ENCODE measurements around the gene TP53INP2. TPM values are rescaled to one million over a fixed set of nuclear protein-coding genes. Genes with fewer than 3 reads are reported as not detected.

Gene TP53INP2
- total and polyA plus RNA-seq, 2 of the 13 experiments (the other 11 are each of a cell fraction or from before 2014, with no cell fraction given) = 5.2 to 18.8 TPM

DNA sequence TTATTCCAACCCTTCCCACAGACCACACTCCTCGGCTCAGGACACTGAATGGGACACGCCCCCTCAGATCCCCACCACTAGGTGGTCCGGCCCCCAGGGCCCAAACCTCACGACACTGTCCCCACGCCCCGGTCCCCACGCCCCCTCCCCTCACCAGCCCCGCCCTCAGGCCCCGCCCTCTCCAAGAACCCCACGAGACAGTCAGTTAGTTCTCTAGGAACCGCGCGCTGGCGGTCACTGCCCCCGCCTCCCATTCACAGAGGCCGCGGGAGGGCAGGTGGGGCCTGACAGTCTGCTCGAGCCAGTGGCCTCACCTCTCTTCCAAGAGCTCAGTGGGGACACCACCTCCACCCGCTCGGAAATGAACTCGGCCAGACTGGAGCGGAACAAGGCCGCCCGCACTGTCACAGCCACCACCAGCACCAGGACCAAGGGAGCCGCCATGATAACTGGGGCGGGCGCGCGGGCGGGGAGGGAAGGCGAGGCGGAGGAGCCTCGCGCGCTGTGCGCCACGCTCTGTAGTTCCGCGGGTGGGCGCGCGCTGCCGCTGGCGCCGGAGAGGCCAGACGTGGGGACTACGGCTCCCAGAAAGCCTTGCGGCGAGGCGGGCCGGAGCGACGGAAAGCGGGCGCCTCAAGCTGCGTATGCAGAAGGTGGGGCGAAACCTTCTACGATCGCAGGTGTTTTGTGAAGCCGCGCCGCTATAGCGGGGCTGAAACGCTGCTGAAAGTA is 27.3 kb upstream of the TP53INP2 start, which contains the start of gene PIGU (continued):
- TF ChIP-seq, protein P1, sequence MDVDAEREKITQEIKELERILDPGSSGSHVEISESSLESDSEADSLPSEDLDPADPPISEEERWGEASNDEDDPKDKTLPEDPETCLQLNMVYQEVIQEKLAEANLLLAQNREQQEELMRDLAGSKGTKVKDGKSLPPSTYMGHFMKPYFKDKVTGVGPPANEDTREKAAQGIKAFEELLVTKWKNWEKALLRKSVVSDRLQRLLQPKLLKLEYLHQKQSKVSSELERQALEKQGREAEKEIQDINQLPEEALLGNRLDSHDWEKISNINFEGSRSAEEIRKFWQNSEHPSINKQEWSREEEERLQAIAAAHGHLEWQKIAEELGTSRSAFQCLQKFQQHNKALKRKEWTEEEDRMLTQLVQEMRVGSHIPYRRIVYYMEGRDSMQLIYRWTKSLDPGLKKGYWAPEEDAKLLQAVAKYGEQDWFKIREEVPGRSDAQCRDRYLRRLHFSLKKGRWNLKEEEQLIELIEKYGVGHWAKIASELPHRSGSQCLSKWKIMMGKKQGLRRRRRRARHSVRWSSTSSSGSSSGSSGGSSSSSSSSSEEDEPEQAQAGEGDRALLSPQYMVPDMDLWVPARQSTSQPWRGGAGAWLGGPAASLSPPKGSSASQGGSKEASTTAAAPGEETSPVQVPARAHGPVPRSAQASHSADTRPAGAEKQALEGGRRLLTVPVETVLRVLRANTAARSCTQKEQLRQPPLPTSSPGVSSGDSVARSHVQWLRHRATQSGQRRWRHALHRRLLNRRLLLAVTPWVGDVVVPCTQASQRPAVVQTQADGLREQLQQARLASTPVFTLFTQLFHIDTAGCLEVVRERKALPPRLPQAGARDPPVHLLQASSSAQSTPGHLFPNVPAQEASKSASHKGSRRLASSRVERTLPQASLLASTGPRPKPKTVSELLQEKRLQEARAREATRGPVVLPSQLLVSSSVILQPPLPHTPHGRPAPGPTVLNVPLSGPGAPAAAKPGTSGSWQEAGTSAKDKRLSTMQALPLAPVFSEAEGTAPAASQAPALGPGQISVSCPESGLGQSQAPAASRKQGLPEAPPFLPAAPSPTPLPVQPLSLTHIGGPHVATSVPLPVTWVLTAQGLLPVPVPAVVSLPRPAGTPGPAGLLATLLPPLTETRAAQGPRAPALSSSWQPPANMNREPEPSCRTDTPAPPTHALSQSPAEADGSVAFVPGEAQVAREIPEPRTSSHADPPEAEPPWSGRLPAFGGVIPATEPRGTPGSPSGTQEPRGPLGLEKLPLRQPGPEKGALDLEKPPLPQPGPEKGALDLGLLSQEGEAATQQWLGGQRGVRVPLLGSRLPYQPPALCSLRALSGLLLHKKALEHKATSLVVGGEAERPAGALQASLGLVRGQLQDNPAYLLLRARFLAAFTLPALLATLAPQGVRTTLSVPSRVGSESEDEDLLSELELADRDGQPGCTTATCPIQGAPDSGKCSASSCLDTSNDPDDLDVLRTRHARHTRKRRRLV (CRISPR knock-in tag; IDR thresholded peaks at IDR 0.05) = no peak
- peak; percentile 0; the same call in 1 of the 2 replicates for TF ChIP-seq MAFF (IDR thresholded peaks at IDR 0.05; ENCODE audit: low read depth, low read length)
- peak; percentile 96 for TF ChIP-seq DMAP1 (CRISPR knock-in tag; IDR thresholded peaks at IDR 0.05)
- TF ChIP-seq, protein P2, sequence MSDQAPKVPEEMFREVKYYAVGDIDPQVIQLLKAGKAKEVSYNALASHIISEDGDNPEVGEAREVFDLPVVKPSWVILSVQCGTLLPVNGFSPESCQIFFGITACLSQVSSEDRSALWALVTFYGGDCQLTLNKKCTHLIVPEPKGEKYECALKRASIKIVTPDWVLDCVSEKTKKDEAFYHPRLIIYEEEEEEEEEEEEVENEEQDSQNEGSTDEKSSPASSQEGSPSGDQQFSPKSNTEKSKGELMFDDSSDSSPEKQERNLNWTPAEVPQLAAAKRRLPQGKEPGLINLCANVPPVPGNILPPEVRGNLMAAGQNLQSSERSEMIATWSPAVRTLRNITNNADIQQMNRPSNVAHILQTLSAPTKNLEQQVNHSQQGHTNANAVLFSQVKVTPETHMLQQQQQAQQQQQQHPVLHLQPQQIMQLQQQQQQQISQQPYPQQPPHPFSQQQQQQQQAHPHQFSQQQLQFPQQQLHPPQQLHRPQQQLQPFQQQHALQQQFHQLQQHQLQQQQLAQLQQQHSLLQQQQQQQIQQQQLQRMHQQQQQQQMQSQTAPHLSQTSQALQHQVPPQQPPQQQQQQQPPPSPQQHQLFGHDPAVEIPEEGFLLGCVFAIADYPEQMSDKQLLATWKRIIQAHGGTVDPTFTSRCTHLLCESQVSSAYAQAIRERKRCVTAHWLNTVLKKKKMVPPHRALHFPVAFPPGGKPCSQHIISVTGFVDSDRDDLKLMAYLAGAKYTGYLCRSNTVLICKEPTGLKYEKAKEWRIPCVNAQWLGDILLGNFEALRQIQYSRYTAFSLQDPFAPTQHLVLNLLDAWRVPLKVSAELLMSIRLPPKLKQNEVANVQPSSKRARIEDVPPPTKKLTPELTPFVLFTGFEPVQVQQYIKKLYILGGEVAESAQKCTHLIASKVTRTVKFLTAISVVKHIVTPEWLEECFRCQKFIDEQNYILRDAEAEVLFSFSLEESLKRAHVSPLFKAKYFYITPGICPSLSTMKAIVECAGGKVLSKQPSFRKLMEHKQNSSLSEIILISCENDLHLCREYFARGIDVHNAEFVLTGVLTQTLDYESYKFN (CRISPR knock-in tag; conservative IDR thresholded peaks at IDR 0.05) = peak; percentile 66
- TF ChIP-seq, protein P3, sequence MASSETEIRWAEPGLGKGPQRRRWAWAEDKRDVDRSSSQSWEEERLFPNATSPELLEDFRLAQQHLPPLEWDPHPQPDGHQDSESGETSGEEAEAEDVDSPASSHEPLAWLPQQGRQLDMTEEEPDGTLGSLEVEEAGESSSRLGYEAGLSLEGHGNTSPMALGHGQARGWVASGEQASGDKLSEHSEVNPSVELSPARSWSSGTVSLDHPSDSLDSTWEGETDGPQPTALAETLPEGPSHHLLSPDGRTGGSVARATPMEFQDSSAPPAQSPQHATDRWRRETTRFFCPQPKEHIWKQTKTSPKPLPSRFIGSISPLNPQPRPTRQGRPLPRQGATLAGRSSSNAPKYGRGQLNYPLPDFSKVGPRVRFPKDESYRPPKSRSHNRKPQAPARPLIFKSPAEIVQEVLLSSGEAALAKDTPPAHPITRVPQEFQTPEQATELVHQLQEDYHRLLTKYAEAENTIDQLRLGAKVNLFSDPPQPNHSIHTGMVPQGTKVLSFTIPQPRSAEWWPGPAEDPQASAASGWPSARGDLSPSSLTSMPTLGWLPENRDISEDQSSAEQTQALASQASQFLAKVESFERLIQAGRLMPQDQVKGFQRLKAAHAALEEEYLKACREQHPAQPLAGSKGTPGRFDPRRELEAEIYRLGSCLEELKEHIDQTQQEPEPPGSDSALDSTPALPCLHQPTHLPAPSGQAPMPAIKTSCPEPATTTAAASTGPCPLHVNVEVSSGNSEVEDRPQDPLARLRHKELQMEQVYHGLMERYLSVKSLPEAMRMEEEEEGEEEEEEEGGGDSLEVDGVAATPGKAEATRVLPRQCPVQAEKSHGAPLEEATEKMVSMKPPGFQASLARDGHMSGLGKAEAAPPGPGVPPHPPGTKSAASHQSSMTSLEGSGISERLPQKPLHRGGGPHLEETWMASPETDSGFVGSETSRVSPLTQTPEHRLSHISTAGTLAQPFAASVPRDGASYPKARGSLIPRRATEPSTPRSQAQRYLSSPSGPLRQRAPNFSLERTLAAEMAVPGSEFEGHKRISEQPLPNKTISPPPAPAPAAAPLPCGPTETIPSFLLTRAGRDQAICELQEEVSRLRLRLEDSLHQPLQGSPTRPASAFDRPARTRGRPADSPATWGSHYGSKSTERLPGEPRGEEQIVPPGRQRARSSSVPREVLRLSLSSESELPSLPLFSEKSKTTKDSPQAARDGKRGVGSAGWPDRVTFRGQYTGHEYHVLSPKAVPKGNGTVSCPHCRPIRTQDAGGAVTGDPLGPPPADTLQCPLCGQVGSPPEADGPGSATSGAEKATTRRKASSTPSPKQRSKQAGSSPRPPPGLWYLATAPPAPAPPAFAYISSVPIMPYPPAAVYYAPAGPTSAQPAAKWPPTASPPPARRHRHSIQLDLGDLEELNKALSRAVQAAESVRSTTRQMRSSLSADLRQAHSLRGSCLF (CRISPR knock-in tag; IDR thresholded peaks at IDR 0.05; ENCODE audit: borderline replicate concordance) = no peak
- peak; percentile 72; the same call in 1 of the 2 replicates for TF ChIP-seq ZNF446 (CRISPR knock-in tag; IDR thresholded peaks at IDR 0.05)
- TF ChIP-seq, protein P4, sequence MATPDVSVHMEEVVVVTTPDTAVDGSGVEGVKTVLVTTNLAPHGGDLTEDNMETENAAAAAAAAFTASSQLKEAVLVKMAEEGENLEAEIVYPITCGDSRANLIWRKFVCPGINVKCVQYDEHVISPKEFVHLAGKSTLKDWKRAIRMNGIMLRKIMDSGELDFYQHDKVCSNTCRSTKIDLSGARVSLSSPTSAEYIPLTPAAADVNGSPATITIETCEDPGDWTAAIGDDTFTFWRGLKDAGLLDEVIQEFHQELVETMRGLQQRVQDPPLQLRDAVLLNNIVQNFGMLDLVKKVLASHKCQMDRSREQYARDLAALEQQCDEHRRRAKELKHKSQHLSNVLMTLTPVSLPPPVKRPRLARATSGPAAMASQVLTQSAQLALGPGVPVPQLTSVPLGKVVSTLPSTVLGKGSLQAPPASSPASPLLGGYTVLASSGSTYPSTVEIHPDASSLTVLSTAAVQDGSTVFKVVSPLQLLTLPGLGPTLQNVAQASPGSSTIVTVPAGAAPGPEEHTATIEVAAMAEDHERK (CRISPR knock-in tag; IDR thresholded peaks at IDR 0.05; ENCODE audit: low read depth) = peak; percentile 95
- no peak for TF ChIP-seq FOXK2 (IDR thresholded peaks at IDR 0.05)
- TF ChIP-seq ZNF749 (CRISPR knock-in tag; IDR thresholded peaks at IDR 0.05; ENCODE audit: borderline replicate concordance) = peak; percentile 84
- no peak for TF ChIP-seq RARG (CRISPR knock-in tag; IDR thresholded peaks at IDR 0.05; ENCODE audit: low read depth)
- TF ChIP-seq, protein P5, sequence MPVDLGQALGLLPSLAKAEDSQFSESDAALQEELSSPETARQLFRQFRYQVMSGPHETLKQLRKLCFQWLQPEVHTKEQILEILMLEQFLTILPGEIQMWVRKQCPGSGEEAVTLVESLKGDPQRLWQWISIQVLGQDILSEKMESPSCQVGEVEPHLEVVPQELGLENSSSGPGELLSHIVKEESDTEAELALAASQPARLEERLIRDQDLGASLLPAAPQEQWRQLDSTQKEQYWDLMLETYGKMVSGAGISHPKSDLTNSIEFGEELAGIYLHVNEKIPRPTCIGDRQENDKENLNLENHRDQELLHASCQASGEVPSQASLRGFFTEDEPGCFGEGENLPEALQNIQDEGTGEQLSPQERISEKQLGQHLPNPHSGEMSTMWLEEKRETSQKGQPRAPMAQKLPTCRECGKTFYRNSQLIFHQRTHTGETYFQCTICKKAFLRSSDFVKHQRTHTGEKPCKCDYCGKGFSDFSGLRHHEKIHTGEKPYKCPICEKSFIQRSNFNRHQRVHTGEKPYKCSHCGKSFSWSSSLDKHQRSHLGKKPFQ (CRISPR knock-in tag; IDR thresholded peaks at IDR 0.05; ENCODE audit: insufficient replicate concordance) = peak; percentile 68
